Endothelial cell of umbilical vein (primary cell): ENCODE data around the gene CNIH4.

Experiments used
- CTCF ChIP-seq, 2 donors: IDR thresholded peaks; 1 replicate in 1 of 2; 2 replicates in 1 of 2; pipeline ENCODE4 v1.5.1; 2011; ENCODE audit warnings: low read length in 2 of 2, mild to moderate bottlenecking in 2 of 2, moderate library complexity in 2 of 2, control low read depth in 1 of 2, inconsistent platforms in 1 of 2, low read depth in 1 of 2; ENCODE audit not compliant: insufficient read depth in 1 of 2; ENCODE audit errors: extremely low read depth in 1 of 2
- EZH2 ChIP-seq: IDR thresholded peaks from 2 replicates; pipeline ENCODE4 v1.6.1; 2012; ENCODE audit warnings: borderline replicate concordance, low read depth, mild to moderate bottlenecking, moderate library complexity, low read length, inconsistent platforms; ENCODE audit not compliant: severe bottlenecking
- FOS ChIP-seq: IDR thresholded peaks from 2 replicates; pipeline ENCODE4 v1.6.1; 2011; ENCODE audit warnings: mild to moderate bottlenecking, low read length, moderate library complexity, borderline replicate concordance; ENCODE audit not compliant: insufficient read depth
- GATA2 ChIP-seq: IDR thresholded peaks from 2 replicates; pipeline ENCODE4 v1.7.0; 2011; ENCODE audit warnings: low read depth, mild to moderate bottlenecking, moderate library complexity, mixed read lengths, low read length; ENCODE audit not compliant: insufficient read length, insufficient read depth
- JUN ChIP-seq: IDR thresholded peaks from 2 replicates; pipeline ENCODE4 v1.6.1; 2011; ENCODE audit warnings: borderline replicate concordance, low read depth; ENCODE audit not compliant: insufficient read length, insufficient read depth
- MAX ChIP-seq: IDR thresholded peaks from 2 replicates; pipeline ENCODE4 v1.6.1; 2011; ENCODE audit not compliant: insufficient read depth, insufficient read length
- MYC ChIP-seq: IDR thresholded peaks from one replicate; pipeline ENCODE4 v1.6.1; 2011; ENCODE audit warnings: mild to moderate bottlenecking, low read depth, low read length
- POLR2A ChIP-seq: IDR thresholded peaks from 2 replicates; pipeline ENCODE4 v1.6.1; 2012; ENCODE audit warnings: low read depth, mild to moderate bottlenecking, control low read depth, low read length
- POLR2AphosphoS5 ChIP-seq: IDR thresholded peaks from 2 replicates; pipeline ENCODE4 v1.6.1; 2012; ENCODE audit warnings: low read depth, mild to moderate bottlenecking, control low read depth, low read length, moderate library complexity; ENCODE audit not compliant: insufficient read depth

- peak; percentile 45 for TF ChIP-seq POLR2AphosphoS5
- TF ChIP-seq CTCF (IDR thresholded peaks at IDR 0.05; ENCODE audit: extremely low read depth in 1 of 2, insufficient read depth in 1 of 2, low read depth in 1 of 2, low read length in 2 of 2), result no peak
- TF ChIP-seq MAX, result no peak
- TF ChIP-seq EZH2, result no peak
- no peak for TF ChIP-seq POLR2A
- no peak for TF ChIP-seq MYC
- TF ChIP-seq FOS, result peak; percentile 71
- peak; percentile 36 for TF ChIP-seq GATA2
- TF ChIP-seq JUN, result peak; percentile 82
Measured at GRCh38 chr1:224427346-224427745, 70.7 kb downstream of the CNIH4 start.
